ENCODE measurements around the gene LYAR.
A peak's percentile ranks its signal among the peaks of the same experiment; 100 is the strongest.

LYAR gene

GRCh38 chr4:4289941-4290850 lies at the start of gene LYAR, which contains the start of gene ZBTB49:
LYAR (minus strand) TSS chr4:4290154; CDS start chr4:4283742, 6,412 bp downstream.
ZBTB49 (plus strand) TSS chr4:4290251; CDS start chr4:4299946, 9,695 bp downstream.
- peaks cover 6% of the 10 kb centered on the region for H3K9me3 Mint-ChIP-seq
- no peaks in the 10 kb centered on the region for H3K27me3 Mint-ChIP-seq (ENCODE audit: low read depth)
- peaks cover 28% of the 10 kb centered on the region for H3K4me1 Mint-ChIP-seq
- peaks cover 13% of the 10 kb centered on the region for H3K36me3 Mint-ChIP-seq (ENCODE audit: low read depth)
- H3K27ac Mint-ChIP-seq = peak within 1 kb of the TSS; percentile 50 to 92 (median 88)
- TF ChIP-seq CTCF (IDR thresholded peaks at IDR 0.05; ENCODE audit: unreplicated experiment in 3 of 3) = no peak
- peak within 1 kb of the TSS; percentile 98 to 99 (median 98) for H3K4me3 Mint-ChIP-seq

- no peaks in the 10 kb centered on the region for H3K9me3 Mint-ChIP-seq
- H3K27ac Mint-ChIP-seq = no peak overlapping the region
- no peaks in the 10 kb centered on the region for H3K4me1 Mint-ChIP-seq
- H3K36me3 Mint-ChIP-seq (ENCODE audit: low read depth) = no peaks in the 10 kb centered on the region
- peaks cover 29% of the 10 kb centered on the region for H3K27me3 Mint-ChIP-seq (ENCODE audit: low read depth)
- no peak overlapping the region for H3K4me3 Mint-ChIP-seq
- TF ChIP-seq CTCF (IDR thresholded peaks at IDR 0.05; ENCODE audit: unreplicated experiment in 3 of 3) = no peak
These were observed 49.6 kb upstream of the LYAR start for GRCh38 chr4:4339504-4340085.

- Mint-ChIP-seq H3K4me1 (no peaks in the 10 kb centered on the region), H3K36me3 (ENCODE audit: low read depth) (no peaks in the 10 kb centered on the region), H3K9me3 (no peaks in the 10 kb centered on the region), H3K4me3 (no peak overlapping the region), H3K27me3 (ENCODE audit: low read depth) (peaks cover 31% of the 10 kb centered on the region), H3K27ac (no peak overlapping the region)
- no peak for TF ChIP-seq CTCF (IDR thresholded peaks at IDR 0.05; ENCODE audit: unreplicated experiment in 3 of 3)
These were observed 48.5 kb upstream of the LYAR start for GRCh38 chr4:4338210-4339001.

- Mint-ChIP-seq H3K9me3 (no peaks in the 10 kb centered on the region), H3K4me1 (no peaks in the 10 kb centered on the region), H3K36me3 (ENCODE audit: low read depth) (no peaks in the 10 kb centered on the region), H3K27ac (no peak overlapping the region), H3K27me3 (ENCODE audit: low read depth) (peaks cover 35% of the 10 kb centered on the region), H3K4me3 (no peak overlapping the region)
- TF ChIP-seq CTCF (IDR thresholded peaks at IDR 0.05; ENCODE audit: unreplicated experiment in 3 of 3) = peak; percentile 78 to 86 (median 80)
These were observed 45.0 kb upstream of the LYAR start for GRCh38 chr4:4334798-4335520.

- no peak overlapping the region for H3K27ac Mint-ChIP-seq
- H3K9me3 Mint-ChIP-seq = no peaks in the 10 kb centered on the region
- no peak overlapping the region for H3K4me3 Mint-ChIP-seq
- no peaks in the 10 kb centered on the region for H3K36me3 Mint-ChIP-seq (ENCODE audit: low read depth)
- no peaks in the 10 kb centered on the region for H3K4me1 Mint-ChIP-seq
- TF ChIP-seq CTCF (IDR thresholded peaks at IDR 0.05; ENCODE audit: unreplicated experiment in 3 of 3) = no peak
- H3K27me3 Mint-ChIP-seq (ENCODE audit: low read depth) = peaks cover 30% of the 10 kb centered on the region
These were observed 43.3 kb upstream of the LYAR start for GRCh38 chr4:4333265-4333706.
